NCI-H748 (cell line): ENCODE results near the gene PI4KB.

ENCODE experiments used
- DNase-seq: peaks from one replicate; lab custom pipeline; 2025; ENCODE audit not compliant: unreplicated experiment; lab: John Stamatoyannopoulos, UW

The PI4KB gene

GRCh38 chr1:151312826-151313225 is 14.4 kb downstream of the PI4KB start:
- no peak for DNase-seq

- no peak for DNase-seq
Measured at GRCh38 chr1:151312411-151312810, 14.8 kb downstream of the PI4KB start.

GRCh38 chr1:151311589-151312331 is 15.5 kb downstream of the PI4KB start:
- DNase-seq = no peak

GRCh38 chr1:151311011-151311410 is 16.2 kb downstream of the PI4KB start:
- no peak for DNase-seq

GRCh38 chr1:151309811-151310323 is 17.3 kb downstream of the PI4KB start:
- no peak for DNase-seq

- DNase-seq = no peak
Measured at GRCh38 chr1:151294742-151295462, 32.3 kb downstream of the PI4KB start.

GRCh38 chr1:151293093-151293492 is 34.1 kb downstream of the PI4KB start:
- DNase-seq = no peak

GRCh38 chr1:151292207-151293030 is 34.8 kb downstream of the PI4KB start:
- no peak for DNase-seq

- no peak for DNase-seq
Measured at GRCh38 chr1:151290709-151291303, 36.4 kb downstream of the PI4KB start.

- no peak for DNase-seq
Measured at GRCh38 chr1:151289991-151290708, 37.1 kb downstream of the PI4KB start.

- DNase-seq = no peak
Measured at GRCh38 chr1:151289080-151289935, 37.9 kb downstream of the PI4KB start.

- no peak for DNase-seq
Measured at GRCh38 chr1:151288502-151288901, 38.7 kb downstream of the PI4KB start.

- DNase-seq = no peak
Measured at GRCh38 chr1:151287767-151288500, 39.3 kb downstream of the PI4KB start.

GRCh38 chr1:151287341-151287699 is 39.9 kb downstream of the PI4KB start:
- DNase-seq = no peak

- no peak for DNase-seq
Measured at GRCh38 chr1:151286619-151287340, 40.4 kb downstream of the PI4KB start.

- no peak for DNase-seq
Measured at GRCh38 chr1:151284013-151284577, 43.1 kb downstream of the PI4KB start.

- DNase-seq = peak; percentile 46
Measured at GRCh38 chr1:151282883-151283725, 44.1 kb downstream of the PI4KB start.
